HEK293T (cell line): Measurements from ENCODE around the gene AGPAT1.

Experiments
- BHLHE40 ChIP-seq: fragments of 450-650 bp; IDR thresholded peaks from 2 replicates; pipeline ENCODE4 v1.6.1; 2016; ENCODE audit warnings: mild to moderate bottlenecking, moderate library complexity, borderline replicate concordance
- CTBP1 ChIP-seq: fragments of 450-650 bp; IDR thresholded peaks from 2 replicates; pipeline ENCODE4 v1.6.1; 2016; ENCODE audit warnings: borderline replicate concordance
- FOXA1 ChIP-seq: fragments of 450-650 bp; IDR thresholded peaks from 2 replicates; pipeline ENCODE4 v1.6.1; 2016; ENCODE audit warnings: mild to moderate bottlenecking
- FOXK2 ChIP-seq: fragments of 450-650 bp; IDR thresholded peaks from 2 replicates; pipeline ENCODE4 v1.6.1; 2016; ENCODE audit warnings: mild to moderate bottlenecking
- FOXM1 ChIP-seq: fragments of 450-650 bp; IDR thresholded peaks from 2 replicates; pipeline ENCODE4 v1.6.1; 2017; ENCODE audit warnings: mild to moderate bottlenecking, borderline replicate concordance
- HDGF ChIP-seq: fragments of 450-650 bp; IDR thresholded peaks from 2 replicates; pipeline ENCODE4 v1.6.1; 2017; ENCODE audit warnings: antibody characterized with exemption, borderline replicate concordance
- LEF1 ChIP-seq: fragments of 450-650 bp; IDR thresholded peaks from 2 replicates; pipeline ENCODE4 v1.6.1; 2017; ENCODE audit warnings: mild to moderate bottlenecking, borderline replicate concordance
- NFRKB ChIP-seq: fragments of 450-650 bp; IDR thresholded peaks from 2 replicates; pipeline ENCODE4 v1.6.1; 2016; ENCODE audit warnings: mild to moderate bottlenecking, moderate library complexity
- PKNOX1 ChIP-seq: fragments of 450-650 bp; IDR thresholded peaks from 2 replicates; pipeline ENCODE4 v1.6.1; 2016
- SP1 ChIP-seq: fragments of 450-650 bp; IDR thresholded peaks from 2 replicates; pipeline ENCODE4 v1.6.1; 2017
- SUZ12 ChIP-seq: fragments of 450-650 bp; IDR thresholded peaks from 2 replicates; pipeline ENCODE4 v1.6.1; 2016; ENCODE audit warnings: mild to moderate bottlenecking
- TARDBP ChIP-seq: fragments of 450-650 bp; IDR thresholded peaks from 2 replicates; pipeline ENCODE4 v1.6.1; 2016
- ZNF384 ChIP-seq: fragments of 450-650 bp; IDR thresholded peaks from 2 replicates; pipeline ENCODE4 v1.6.1; 2016

DNA sequence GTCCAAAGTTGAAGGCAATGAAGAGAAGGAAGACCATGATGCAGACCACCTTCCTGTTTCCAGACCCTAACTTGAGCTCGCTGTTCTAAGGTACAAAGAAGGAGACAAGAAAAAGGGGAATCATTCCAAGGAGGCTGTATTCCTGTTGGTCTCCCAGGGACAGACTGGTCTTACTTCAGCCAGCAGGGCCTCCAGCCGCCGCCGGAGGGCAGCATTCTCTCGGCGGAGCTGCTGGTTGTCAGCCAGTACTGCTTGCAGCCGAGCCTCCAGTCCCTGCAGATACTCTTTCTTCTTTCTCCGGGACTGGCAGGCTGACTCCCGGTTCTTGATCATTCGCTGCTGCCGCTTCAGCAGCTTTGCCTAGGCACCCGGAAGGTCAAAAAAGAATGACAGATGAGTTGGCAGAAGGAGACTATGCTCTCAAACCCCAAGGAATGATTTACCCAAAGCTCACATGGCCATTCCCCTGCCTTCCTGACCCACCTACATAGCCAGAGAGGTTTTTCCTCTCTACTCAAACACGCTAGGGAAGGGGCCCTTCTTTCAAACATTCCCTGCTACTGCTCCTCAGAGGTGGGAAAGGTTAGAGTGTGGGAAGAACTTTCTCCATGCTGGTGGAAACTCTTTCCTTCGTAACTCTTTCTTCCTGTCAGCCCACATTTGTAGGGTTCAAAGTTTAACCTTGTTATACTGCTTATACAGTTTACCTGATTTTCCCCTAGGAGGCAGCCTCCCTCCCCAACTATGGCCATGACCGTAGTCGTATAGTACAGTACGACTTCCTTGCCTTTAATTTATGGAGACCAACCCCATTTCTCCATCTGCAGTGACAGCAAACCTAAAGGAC is 56.9 kb downstream of the AGPAT1 start:
- TF ChIP-seq LEF1 = no peak
- TF ChIP-seq SP1 = no peak
- no peak for TF ChIP-seq ZNF384
- no peak for TF ChIP-seq PKNOX1
- TF ChIP-seq BHLHE40 = no peak
- no peak for TF ChIP-seq FOXK2
- no peak for TF ChIP-seq SUZ12
- TF ChIP-seq FOXM1 = no peak
- no peak for TF ChIP-seq HDGF
- TF ChIP-seq CTBP1 = no peak
- no peak for TF ChIP-seq FOXA1
- TF ChIP-seq TARDBP = no peak
- no peak for TF ChIP-seq NFRKB
